ENCODE measurements around the gene ING5.

ING5 gene

GRCh38 chr2:241760301-241760771 is 58.5 kb downstream of the ING5 start:
- DNase-seq (ENCODE audit: low spot score): no peak

GRCh38 chr2:241762321-241762932 is 60.6 kb downstream of the ING5 start:
- no peak for DNase-seq (ENCODE audit: low spot score)

GRCh38 chr2:241762933-241763369 is 61.1 kb downstream of the ING5 start:
- no peak for DNase-seq (ENCODE audit: low spot score)

GRCh38 chr2:241763551-241764274 is 61.9 kb downstream of the ING5 start:
- DNase-seq (ENCODE audit: low spot score): no peak

- no peak for DNase-seq (ENCODE audit: low spot score)
These were observed 62.7 kb downstream of the ING5 start for GRCh38 chr2:241764275-241765241.

GRCh38 chr2:241767464-241768250 is 65.8 kb downstream of the ING5 start:
- DNase-seq (ENCODE audit: low spot score): no peak

DNA sequence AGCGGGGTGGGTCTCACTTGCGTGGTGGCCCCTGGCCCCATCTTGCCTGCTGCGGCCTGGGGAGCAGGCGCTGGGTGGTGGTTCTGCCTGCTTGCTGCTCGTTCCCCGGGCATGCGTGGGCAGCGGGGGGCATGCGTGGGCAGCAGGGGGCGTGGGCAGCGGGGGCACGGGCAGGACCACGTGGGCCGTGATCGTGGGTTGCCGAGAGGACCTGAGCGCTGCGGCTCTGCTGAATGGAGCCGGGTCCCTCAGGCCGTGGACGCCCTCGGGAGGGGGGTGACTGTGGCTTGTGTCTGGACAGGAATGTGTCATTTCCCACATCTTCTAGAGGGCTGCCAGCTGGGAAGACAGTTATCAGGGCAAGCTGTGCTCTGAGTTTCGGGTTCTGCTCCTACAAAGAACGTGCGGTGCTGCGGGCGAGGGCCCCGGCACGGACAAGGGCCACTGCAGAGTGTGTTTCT is 66.4 kb downstream of the ING5 start:
- DNase-seq (ENCODE audit: low spot score): no peak

GRCh38 chr2:241768850-241769249 is 67.0 kb downstream of the ING5 start:
- no peak for DNase-seq (ENCODE audit: low spot score)

- no peak for DNase-seq (ENCODE audit: low spot score)
These were observed 68.0 kb downstream of the ING5 start for GRCh38 chr2:241769819-241770184.

GRCh38 chr2:241770185-241770935 is 68.5 kb downstream of the ING5 start:
- DNase-seq (ENCODE audit: low spot score): no peak

GRCh38 chr2:241770936-241771285 is 69.1 kb downstream of the ING5 start:
- DNase-seq (ENCODE audit: low spot score): no peak

- no peak for DNase-seq (ENCODE audit: low spot score)
These were observed 69.6 kb downstream of the ING5 start for GRCh38 chr2:241771286-241772062.

- DNase-seq (ENCODE audit: low spot score): no peak
These were observed 70.2 kb downstream of the ING5 start for GRCh38 chr2:241772063-241772499.

DNA sequence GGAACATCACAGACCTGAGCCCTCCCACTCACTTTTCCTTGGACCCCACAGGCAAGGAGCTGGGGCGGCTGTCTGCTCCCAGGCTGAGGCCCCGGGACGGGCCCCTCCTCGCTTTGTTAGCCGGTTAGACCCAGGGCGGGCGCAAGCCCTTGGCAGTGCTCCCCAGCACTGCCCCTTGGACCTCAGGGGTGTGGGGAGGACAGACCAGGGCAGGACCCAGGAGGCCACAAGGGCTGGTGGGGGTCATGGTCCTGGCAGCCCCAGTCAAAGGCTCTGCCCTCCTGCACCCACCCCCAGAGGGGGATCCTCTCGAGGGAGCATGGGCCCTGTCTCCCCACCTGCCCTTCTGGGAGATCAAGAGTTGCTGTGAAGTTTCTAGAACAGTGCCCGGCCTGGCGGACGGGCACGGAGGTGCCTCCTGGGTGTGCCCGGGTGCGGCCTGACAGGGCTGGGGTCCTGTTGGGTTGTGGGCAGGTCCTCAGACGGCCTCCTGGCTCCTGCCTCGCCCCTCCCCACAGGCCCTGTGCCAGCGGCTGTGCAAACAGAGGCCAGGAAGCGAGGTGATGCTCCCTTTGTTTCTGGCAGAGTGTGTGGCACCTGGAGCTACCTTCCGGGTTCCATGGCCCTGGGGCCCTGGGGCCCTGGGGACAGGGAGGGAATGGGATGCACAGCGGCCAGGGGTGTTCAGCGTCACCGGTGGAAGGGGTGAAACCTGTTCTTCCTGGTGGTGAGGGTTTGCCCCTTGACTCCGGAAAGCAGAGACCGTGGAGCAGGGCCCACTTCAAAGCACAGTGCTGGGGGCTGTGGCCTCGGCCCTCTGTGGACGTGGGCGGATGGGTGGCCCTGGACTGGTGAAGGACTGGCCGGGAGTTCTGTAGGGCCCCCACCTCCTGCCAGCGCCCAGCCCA is 71.9 kb downstream of the ING5 start:
- no peak for DNase-seq (ENCODE audit: low spot score)

- DNase-seq (ENCODE audit: low spot score): peak; percentile 10
These were observed 72.8 kb downstream of the ING5 start for GRCh38 chr2:241774419-241775222.

GRCh38 chr2:241775223-241776177 is 73.7 kb downstream of the ING5 start:
- DNase-seq (ENCODE audit: low spot score): no peak
